ENCODE data around the gene STOML1. TPM values are rescaled to one million over a fixed set of nuclear protein-coding genes. Genes with fewer than 3 reads are reported as not detected.

Gene STOML1
- total RNA-seq, 1 experiment from 2014 or later: 2.5 TPM

DNA sequence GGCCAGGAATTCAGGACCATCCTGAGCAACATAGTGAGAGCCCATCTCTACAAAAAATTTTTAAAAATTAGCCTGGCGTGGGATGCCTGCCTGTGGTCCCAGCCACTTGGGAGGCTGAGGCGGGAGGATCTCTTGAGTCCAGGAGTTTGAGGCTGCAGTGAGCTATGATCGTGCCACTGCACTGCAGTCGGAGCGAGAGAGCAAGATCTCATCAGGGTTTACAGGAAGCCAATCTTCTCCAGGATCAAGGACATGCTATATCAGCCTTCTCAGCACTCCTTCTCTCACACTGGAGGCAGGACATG, 451 bp upstream of the STOML1 start:
- no peak overlapping the region for H3T11ph ChIP-seq (ENCODE audit: low read length)
- H3K36me3 Mint-ChIP-seq (ENCODE audit: insufficient read depth in 1 of 3, low read depth in 3 of 3): no peaks in the 10 kb centered on the region
- WGBS (ENCODE audit: extremely low coverage, insufficient read length, low lambda C conversion rate): no CpG with 5 or more reads among the region's 5 CpGs
- peak overlapping the region; percentile 60 for H3K4me2 ChIP-seq (ENCODE audit: insufficient read depth, insufficient read length, low read length)
- H3K4me3 Mint-ChIP-seq: peak overlapping the region in 1 of 2 experiments; percentile 60; a peak in 3 of 5 replicates
- no peaks in the 10 kb centered on the region; the same call in 1 of the 2 replicates for H3K79me2 ChIP-seq (ENCODE audit: insufficient read depth, low read length)
- H3K9me3 Mint-ChIP-seq: no peaks in the 10 kb centered on the region; a peak in 1 of 5 replicates
- H4K20me1 ChIP-seq (ENCODE audit: control insufficient read depth, insufficient read depth, insufficient read length): no peaks in the 10 kb centered on the region
- no peak for DNase-seq
- no peak overlapping the region for H3K56ac ChIP-seq (ENCODE audit: insufficient read length, low read depth, low read length)
- H2BK120ac ChIP-seq (ENCODE audit: low read depth, low read length, poor library complexity, severe bottlenecking): no peak overlapping the region
- no peaks in the 10 kb centered on the region for H3K9me3 ChIP-seq (ENCODE audit: control insufficient read depth, low read depth, low read length)
- no peak overlapping the region for H3K9ac ChIP-seq (ENCODE audit: extremely low read depth, insufficient read length, low read length)
- H2BK20ac ChIP-seq (ENCODE audit: low read depth, low read length, poor library complexity, severe bottlenecking): no peak overlapping the region
- H3K27ac Mint-ChIP-seq: no peak overlapping the region
- no peak overlapping the region; the same call in 1 of the 2 replicates for H3K14ac ChIP-seq (ENCODE audit: insufficient read depth, low read length)
- no peak overlapping the region for H3K18ac ChIP-seq (ENCODE audit: insufficient read length, low read depth, low read length)
- no peak for TF ChIP-seq CTCF (conservative IDR thresholded peaks at IDR 0.05)
- H3K79me1 ChIP-seq (ENCODE audit: insufficient read depth, low read depth, low read length, poor library complexity, severe bottlenecking): peaks cover under 1% of the 10 kb centered on the region
- peaks cover 11% of the 10 kb centered on the region for H3K23me2 ChIP-seq (ENCODE audit: insufficient read length, low read depth, low read length, poor library complexity, severe bottlenecking)
- H4K8ac ChIP-seq (replicated peaks; ENCODE audit: insufficient read length, low read depth, low read length): no peak overlapping the region
- peaks cover 16% of the 10 kb centered on the region for H3K27me3 Mint-ChIP-seq (ENCODE audit: low read depth)
- H3K23ac ChIP-seq (ENCODE audit: insufficient read length, low read depth, low read length): no peak overlapping the region
- H2BK12ac ChIP-seq (ENCODE audit: insufficient read length, low read depth, low read length): no peak overlapping the region
- no peaks in the 10 kb centered on the region for H3K27me3 ChIP-seq (ENCODE audit: insufficient read depth, low read length)
- H2BK15ac ChIP-seq (ENCODE audit: low read depth, low read length): no peak overlapping the region
- H4K5ac ChIP-seq (ENCODE audit: insufficient read length, low read depth, low read length): no peak overlapping the region
- H3K4me1 Mint-ChIP-seq: peaks cover 21 to 28% of the 10 kb centered on the region in 2 experiments
- no peak overlapping the region for H3K27ac ChIP-seq (ENCODE audit: insufficient read length, low read depth, low read length)
- no peaks in the 10 kb centered on the region for H3K4me1 ChIP-seq (ENCODE audit: insufficient read depth, low read length)
- no peak overlapping the region for H2AFZ ChIP-seq (ENCODE audit: low read length)
- no peak overlapping the region for H3K4ac ChIP-seq (ENCODE audit: low read depth, low read length)
- no peak overlapping the region for H4K91ac ChIP-seq (ENCODE audit: insufficient read length, low read depth, low read length)
- H2BK5ac ChIP-seq (ENCODE audit: insufficient read length, low read length): no peak overlapping the region
- H2AK5ac ChIP-seq (ENCODE audit: insufficient read length, low read length): no peak overlapping the region

All from H9 (cell line).